Measurements from ENCODE around the gene SLC35F2.
A peak's percentile ranks its signal among the peaks of the same experiment; 100 is the strongest.

SLC35F2 gene

GRCh38 chr11:107744736-107745135 lies 113.9 kb downstream of the SLC35F2 start:
- H3K9ac ChIP-seq (ENCODE audit: low read length) = no peak overlapping the region
- no peak overlapping the region for H3K4ac ChIP-seq (ENCODE audit: low read depth in 1 of 2, low read length in 2 of 2)
- H2AK5ac ChIP-seq (ENCODE audit: low read length, severe bottlenecking) = no peak overlapping the region
- no peaks in the 10 kb centered on the region for H3K79me1 ChIP-seq (replicated peaks; ENCODE audit: low read length, poor library complexity, severe bottlenecking)
- WGBS = 75% methylated on average over 3 of the region's 3 CpGs
- no peak overlapping the region for H2BK12ac ChIP-seq (ENCODE audit: low read length in 2 of 2)
- H2BK120ac ChIP-seq (ENCODE audit: low read depth, low read length) = no peak overlapping the region
- H3K4me2 ChIP-seq (ENCODE audit: low read length, poor library complexity, severe bottlenecking) = no peak overlapping the region
- H3K27ac ChIP-seq (ENCODE audit: low read length, poor library complexity, severe bottlenecking) = no peak overlapping the region
- H3K23ac ChIP-seq (ENCODE audit: low read length in 2 of 2) = no peak overlapping the region
- no peak overlapping the region for H2BK5ac ChIP-seq (ENCODE audit: low read depth, low read length, poor library complexity, severe bottlenecking)
- DNase-seq = no peak
- H3K4me3 ChIP-seq (ENCODE audit: insufficient read depth in 1 of 2, low read depth in 1 of 2, low read length in 2 of 2) = no peak overlapping the region
- peaks cover 5 to 10% of the 10 kb centered on the region in 2 experiments for H3K27me3 ChIP-seq (ENCODE audit: control insufficient read depth in 1 of 2, insufficient read depth in 1 of 2, low read length in 2 of 2)
- no peak overlapping the region for H4K8ac ChIP-seq (ENCODE audit: low read length)
- H3K14ac ChIP-seq (ENCODE audit: low read length in 2 of 2) = no peak overlapping the region
- H2BK15ac ChIP-seq (ENCODE audit: low read depth, poor library complexity, severe bottlenecking) = no peak overlapping the region
- no peak overlapping the region for H3K18ac ChIP-seq (ENCODE audit: low read depth in 1 of 2, low read length in 2 of 2)
- H3K4me1 ChIP-seq (ENCODE audit: control insufficient read depth, insufficient read depth, low read depth, low read length) = no peaks in the 10 kb centered on the region
- H4K91ac ChIP-seq (ENCODE audit: low read length) = no peak overlapping the region
- no peak overlapping the region for H2AFZ ChIP-seq (ENCODE audit: low read depth, low read length)
- H3K36me3 ChIP-seq (ENCODE audit: control insufficient read depth in 1 of 2, insufficient read depth in 2 of 2, low read depth in 1 of 2, low read length in 2 of 2) = no peaks in the 10 kb centered on the region
- H3K9me3 ChIP-seq (ENCODE audit: control insufficient read depth, low read length) = no peaks in the 10 kb centered on the region

GRCh38 chr11:107743191-107743590 lies 115.4 kb downstream of the SLC35F2 start:
- H3K18ac ChIP-seq (ENCODE audit: low read depth in 1 of 2, low read length in 2 of 2) = no peak overlapping the region
- H4K8ac ChIP-seq (ENCODE audit: low read length) = no peak overlapping the region
- no peak overlapping the region for H3K14ac ChIP-seq (ENCODE audit: low read length in 2 of 2)
- H2BK15ac ChIP-seq (ENCODE audit: low read depth, poor library complexity, severe bottlenecking) = no peak overlapping the region
- H3K4ac ChIP-seq (ENCODE audit: low read depth in 1 of 2, low read length in 2 of 2) = no peak overlapping the region
- H2AFZ ChIP-seq (ENCODE audit: low read depth, low read length) = no peak overlapping the region
- H2BK12ac ChIP-seq (ENCODE audit: low read length in 2 of 2) = no peak overlapping the region
- no peak overlapping the region for H3K4me2 ChIP-seq (ENCODE audit: low read length, poor library complexity, severe bottlenecking)
- H2BK5ac ChIP-seq (ENCODE audit: low read depth, low read length, poor library complexity, severe bottlenecking) = no peak overlapping the region
- no peak overlapping the region for H3K23ac ChIP-seq (ENCODE audit: low read length in 2 of 2)
- no peak overlapping the region for H3K27ac ChIP-seq (ENCODE audit: low read length, poor library complexity, severe bottlenecking)
- no peak overlapping the region for H3K4me3 ChIP-seq (ENCODE audit: insufficient read depth in 1 of 2, low read depth in 1 of 2, low read length in 2 of 2)
- H4K91ac ChIP-seq (ENCODE audit: low read length) = no peak overlapping the region
- H3K36me3 ChIP-seq (ENCODE audit: control insufficient read depth in 1 of 2, insufficient read depth in 2 of 2, low read depth in 1 of 2, low read length in 2 of 2) = no peaks in the 10 kb centered on the region
- H3K4me1 ChIP-seq (ENCODE audit: control insufficient read depth, insufficient read depth, low read depth, low read length) = no peaks in the 10 kb centered on the region
- no peak overlapping the region for H2AK5ac ChIP-seq (ENCODE audit: low read length, severe bottlenecking)
- DNase-seq = no peak
- no peak overlapping the region for H2BK120ac ChIP-seq (ENCODE audit: low read depth, low read length)
- H3K9me3 ChIP-seq (ENCODE audit: control insufficient read depth, low read length) = no peaks in the 10 kb centered on the region
- H3K79me1 ChIP-seq (replicated peaks; ENCODE audit: low read length, poor library complexity, severe bottlenecking) = no peaks in the 10 kb centered on the region
- 59% methylated on average over 3 of the region's 3 CpGs for WGBS
- no peak overlapping the region for H3K9ac ChIP-seq (ENCODE audit: low read length)
- H3K27me3 ChIP-seq (ENCODE audit: control insufficient read depth in 1 of 2, insufficient read depth in 1 of 2, low read length in 2 of 2) = peaks cover 5 to 10% of the 10 kb centered on the region in 2 experiments

DNA sequence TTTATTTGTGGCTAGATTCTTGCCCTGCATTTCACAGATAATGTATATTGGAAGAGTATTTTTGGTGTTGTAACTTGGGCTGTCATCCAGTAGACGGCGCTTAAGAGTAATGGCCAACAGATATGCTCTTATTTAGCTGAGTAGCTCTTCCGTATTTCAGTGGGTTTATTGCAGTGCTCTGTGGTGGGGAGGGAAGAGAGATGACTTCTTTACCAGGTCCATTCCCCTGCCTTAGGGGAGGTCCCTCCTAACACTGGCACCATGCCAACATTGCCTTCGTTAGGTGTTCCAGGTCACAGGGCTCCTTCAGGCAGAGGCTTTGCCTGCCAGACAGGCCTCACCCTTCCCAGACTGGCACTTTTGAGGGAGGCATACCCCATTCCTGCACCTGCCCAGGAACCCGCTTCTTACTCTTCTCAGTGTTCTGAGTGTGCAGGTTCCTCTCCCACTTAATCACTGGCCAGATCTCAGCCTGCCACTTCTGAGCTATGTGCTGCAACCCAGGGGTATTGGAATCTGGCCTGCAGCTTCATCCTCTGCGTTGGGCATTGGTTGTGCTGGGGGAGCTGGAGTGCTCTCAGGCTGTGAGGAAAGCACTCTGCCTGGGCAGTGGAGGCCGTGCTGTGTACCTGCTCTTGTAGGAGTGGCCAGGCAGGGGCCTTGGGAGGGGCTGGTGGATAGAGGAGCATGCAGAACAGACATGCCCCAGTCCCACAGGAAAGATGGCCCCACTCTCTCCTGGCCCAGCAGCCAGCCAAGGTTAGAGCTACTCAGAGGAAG lies 117.4 kb downstream of the SLC35F2 start:
- no peak overlapping the region for H2BK12ac ChIP-seq (ENCODE audit: low read length in 2 of 2)
- H3K27ac ChIP-seq (ENCODE audit: low read length, poor library complexity, severe bottlenecking) = no peak overlapping the region
- no peak overlapping the region for H3K9ac ChIP-seq (ENCODE audit: low read length)
- WGBS = 53% methylated on average over 7 of the region's 7 CpGs
- H3K27me3 ChIP-seq (ENCODE audit: control insufficient read depth in 1 of 2, insufficient read depth in 1 of 2, low read length in 2 of 2) = peaks cover 5 to 10% of the 10 kb centered on the region in 2 experiments
- H4K8ac ChIP-seq (ENCODE audit: low read length) = no peak overlapping the region
- H3K79me1 ChIP-seq (replicated peaks; ENCODE audit: low read length, poor library complexity, severe bottlenecking) = no peaks in the 10 kb centered on the region
- no peak overlapping the region for H3K4ac ChIP-seq (ENCODE audit: low read depth in 1 of 2, low read length in 2 of 2)
- no peak overlapping the region for H3K14ac ChIP-seq (ENCODE audit: low read length in 2 of 2)
- no peak overlapping the region for H2AFZ ChIP-seq (ENCODE audit: low read depth, low read length)
- no peak overlapping the region for H4K91ac ChIP-seq (ENCODE audit: low read length)
- H2BK5ac ChIP-seq (ENCODE audit: low read depth, low read length, poor library complexity, severe bottlenecking) = no peak overlapping the region
- H2BK15ac ChIP-seq (ENCODE audit: low read depth, poor library complexity, severe bottlenecking) = no peak overlapping the region
- no peaks in the 10 kb centered on the region for H3K9me3 ChIP-seq (ENCODE audit: control insufficient read depth, low read length)
- H3K18ac ChIP-seq (ENCODE audit: low read depth in 1 of 2, low read length in 2 of 2) = no peak overlapping the region
- no peak overlapping the region for H3K23ac ChIP-seq (ENCODE audit: low read length in 2 of 2)
- H2AK5ac ChIP-seq (ENCODE audit: low read length, severe bottlenecking) = no peak overlapping the region
- H3K4me1 ChIP-seq (ENCODE audit: control insufficient read depth, insufficient read depth, low read depth, low read length) = no peaks in the 10 kb centered on the region
- DNase-seq = peak; percentile 28
- no peak overlapping the region for H3K4me2 ChIP-seq (ENCODE audit: low read length, poor library complexity, severe bottlenecking)
- no peak overlapping the region for H2BK120ac ChIP-seq (ENCODE audit: low read depth, low read length)
- no peak overlapping the region for H3K4me3 ChIP-seq (ENCODE audit: insufficient read depth in 1 of 2, low read depth in 1 of 2, low read length in 2 of 2)
- no peaks in the 10 kb centered on the region for H3K36me3 ChIP-seq (ENCODE audit: control insufficient read depth in 1 of 2, insufficient read depth in 2 of 2, low read depth in 1 of 2, low read length in 2 of 2)
